HEK293T (cell line): Measurements from ENCODE around the gene PLA2G6.

Experiments used
- CTCF ChIA-PET: fragments of 350-600 bp; formaldehyde crosslinking; extraction: SDS; loops from one replicate; lab custom pipeline; 2021; ENCODE audit warnings: antibody characterized with exemption, inconsistent platforms; lab: Yijun Ruan, JAX
- POLR2A ChIA-PET: fragments of 350-600 bp; formaldehyde crosslinking; extraction: SDS; loops from one replicate; lab custom pipeline; 2020; ENCODE audit warnings: antibody characterized with exemption, inconsistent platforms; lab: Yijun Ruan, JAX
- DNase-seq: peaks from one replicate; pipeline ENCODE4 v3.0.0; 2012; ENCODE audit warnings: mixed read lengths; ENCODE audit errors: extremely low spot score
- ARNT ChIP-seq: fragments of 450-650 bp; IDR thresholded peaks from 2 replicates; pipeline ENCODE4 v1.6.1; 2017; ENCODE audit warnings: mild to moderate bottlenecking
- BHLHE40 ChIP-seq: fragments of 450-650 bp; IDR thresholded peaks from 2 replicates; pipeline ENCODE4 v1.6.1; 2016; ENCODE audit warnings: mild to moderate bottlenecking, moderate library complexity, borderline replicate concordance
- CTBP1 ChIP-seq: fragments of 450-650 bp; IDR thresholded peaks from 2 replicates; pipeline ENCODE4 v1.6.1; 2016; ENCODE audit warnings: borderline replicate concordance
- ELF4 ChIP-seq: fragments of 450-650 bp; IDR thresholded peaks from 2 replicates; pipeline ENCODE4 v1.6.1; 2017; ENCODE audit warnings: antibody characterized with exemption
- FOXA1 ChIP-seq: fragments of 450-650 bp; IDR thresholded peaks from 2 replicates; pipeline ENCODE4 v1.6.1; 2016; ENCODE audit warnings: mild to moderate bottlenecking
- FOXK2 ChIP-seq: fragments of 450-650 bp; IDR thresholded peaks from 2 replicates; pipeline ENCODE4 v1.6.1; 2016; ENCODE audit warnings: mild to moderate bottlenecking
- FOXM1 ChIP-seq: fragments of 450-650 bp; IDR thresholded peaks from 2 replicates; pipeline ENCODE4 v1.6.1; 2017; ENCODE audit warnings: mild to moderate bottlenecking, borderline replicate concordance
- HDGF ChIP-seq: fragments of 450-650 bp; IDR thresholded peaks from 2 replicates; pipeline ENCODE4 v1.6.1; 2017; ENCODE audit warnings: antibody characterized with exemption, borderline replicate concordance
- L3MBTL2 ChIP-seq: fragments of 450-650 bp; conservative IDR thresholded peaks from 2 replicates; pipeline ENCODE4 v1.6.1; 2016; ENCODE audit warnings: mild to moderate bottlenecking
- LEF1 ChIP-seq: fragments of 450-650 bp; IDR thresholded peaks from 2 replicates; pipeline ENCODE4 v1.6.1; 2017; ENCODE audit warnings: mild to moderate bottlenecking, borderline replicate concordance
- NFRKB ChIP-seq: fragments of 450-650 bp; IDR thresholded peaks from 2 replicates; pipeline ENCODE4 v1.6.1; 2016; ENCODE audit warnings: mild to moderate bottlenecking, moderate library complexity
- PKNOX1 ChIP-seq: fragments of 450-650 bp; IDR thresholded peaks from 2 replicates; pipeline ENCODE4 v1.6.1; 2016
- SP1 ChIP-seq: fragments of 450-650 bp; IDR thresholded peaks from 2 replicates; pipeline ENCODE4 v1.6.1; 2017
- SUZ12 ChIP-seq: fragments of 450-650 bp; IDR thresholded peaks from 2 replicates; pipeline ENCODE4 v1.6.1; 2016; ENCODE audit warnings: mild to moderate bottlenecking
- TARDBP ChIP-seq: fragments of 450-650 bp; IDR thresholded peaks from 2 replicates; pipeline ENCODE4 v1.6.1; 2016
- ZNF384 ChIP-seq: fragments of 450-650 bp; IDR thresholded peaks from 2 replicates; pipeline ENCODE4 v1.6.1; 2016

Gene PLA2G6

GRCh38 chr22:38073150-38074130 is 108.2 kb downstream of the PLA2G6 start:
- TF ChIP-seq L3MBTL2 (no peak), NFRKB (no peak), TARDBP (no peak), FOXK2 (no peak), ZNF384 (no peak), CTBP1 (no peak), SP1 (no peak), FOXA1 (no peak), PKNOX1 (no peak), FOXM1 (no peak), HDGF (no peak), SUZ12 (no peak), BHLHE40 (no peak), ARNT (no peak)
- ChIA-PET POLR2A (no interaction called here), CTCF (no interaction called here)
- no peak for DNase-seq

DNA sequence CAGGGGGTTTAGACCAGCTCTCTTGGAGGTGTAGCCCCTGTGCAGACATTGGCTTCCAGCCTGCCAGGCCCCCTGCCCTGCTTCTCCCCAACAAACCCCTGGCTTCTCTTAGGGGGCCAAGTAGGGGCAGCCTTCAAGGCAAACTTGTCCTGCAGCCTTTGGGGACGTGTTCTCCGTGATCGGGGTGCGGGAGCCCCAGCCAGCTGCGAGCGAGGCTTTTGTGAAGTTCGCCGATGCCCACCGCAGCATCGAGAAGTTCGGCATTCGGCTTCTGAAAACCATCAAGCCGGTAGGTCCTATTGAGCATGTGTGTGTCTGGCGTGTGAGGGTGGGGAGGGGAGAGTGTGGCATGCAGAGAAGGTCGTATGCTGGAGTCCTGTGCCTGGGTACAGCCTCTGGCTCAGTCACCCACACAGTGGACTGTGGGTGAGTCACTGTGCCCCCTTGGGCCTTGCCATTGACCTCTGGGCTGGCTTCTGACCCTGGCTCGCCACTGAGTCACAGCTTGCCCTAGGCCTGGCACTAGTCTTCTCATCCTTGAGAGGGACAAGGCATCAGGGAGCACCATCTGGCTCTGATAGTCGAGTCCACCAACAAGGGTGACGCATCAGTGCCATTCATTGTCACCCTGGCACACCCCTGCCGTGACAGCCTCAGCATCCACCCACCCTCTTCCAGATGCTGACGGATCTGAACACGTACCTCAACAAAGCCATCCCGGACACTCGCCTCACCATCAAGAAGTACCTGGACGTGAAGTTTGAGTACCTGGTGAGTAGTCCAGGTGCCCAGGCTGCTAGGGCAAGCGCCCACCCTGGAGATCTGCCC is 109.1 kb downstream of the PLA2G6 start:
- DNase-seq, result no peak
- ChIA-PET CTCF (no interaction called here), POLR2A (interaction anchor here (1.4 kb wide), 1 partner anchor 15 kb away, joined by 5 read pairs; the partner anchor contains the start of gene PICK1)
- TF ChIP-seq ZNF384 (no peak), HDGF (no peak), ARNT (no peak), BHLHE40 (no peak), FOXA1 (no peak), TARDBP (no peak), ELF4 (no peak), FOXM1 (no peak), NFRKB (no peak), PKNOX1 (no peak), SP1 (no peak)

- no peak for TF ChIP-seq L3MBTL2
- TF ChIP-seq TARDBP, result no peak
- TF ChIP-seq PKNOX1, result no peak
- no peak for TF ChIP-seq FOXM1
- TF ChIP-seq LEF1, result no peak
- TF ChIP-seq ZNF384, result no peak
- TF ChIP-seq BHLHE40, result no peak
- no peak for TF ChIP-seq FOXK2
- TF ChIP-seq ELF4, result no peak
- no peak for TF ChIP-seq SP1
- no peak for TF ChIP-seq HDGF
- no peak for TF ChIP-seq FOXA1
- TF ChIP-seq SUZ12, result no peak
- ChIA-PET POLR2A (interaction anchor here (1.4 kb wide), 1 partner anchor 14 kb away, joined by 5 read pairs; the partner anchor contains the start of gene PICK1), CTCF (no interaction called here)
- no peak for DNase-seq
Measured at GRCh38 chr22:38071421-38072321, 110.0 kb downstream of the PLA2G6 start.

DNA sequence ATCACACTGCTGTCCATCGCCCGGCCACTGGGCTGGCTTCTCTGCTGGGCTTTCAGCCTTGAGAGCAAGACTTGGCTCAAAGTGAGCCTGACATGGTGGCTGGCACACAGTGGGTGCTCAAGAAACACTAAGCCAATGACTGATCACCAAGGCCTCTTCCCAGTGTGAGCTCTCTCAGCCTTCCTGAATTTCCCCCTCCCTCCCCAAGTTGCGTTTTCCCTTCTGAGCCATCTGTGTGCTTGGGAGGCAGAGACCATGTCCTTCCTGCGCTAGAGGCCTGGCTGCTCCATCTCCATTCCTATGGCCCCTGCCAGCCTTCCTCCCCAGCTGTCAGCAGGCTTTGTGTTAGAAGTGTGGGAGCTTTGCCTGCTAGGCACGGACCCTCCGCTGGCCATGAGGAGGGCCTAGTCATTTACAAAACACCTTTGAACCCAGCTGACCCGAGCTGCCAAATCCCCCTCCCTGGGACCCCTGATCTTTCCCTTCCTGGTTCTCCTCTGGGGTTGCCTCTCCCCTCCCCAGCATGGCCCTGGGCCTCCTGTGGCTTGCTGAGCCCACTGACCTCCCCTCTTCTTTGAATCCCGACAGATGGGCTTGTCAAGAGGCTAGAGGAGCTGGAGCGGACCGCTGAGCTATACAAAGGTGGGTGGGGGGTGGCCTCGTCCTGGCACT is 111.2 kb downstream of the PLA2G6 start:
- DNase-seq, result no peak
- TF ChIP-seq HDGF (no peak), FOXA1 (no peak), LEF1 (no peak), NFRKB (no peak), ELF4 (no peak), PKNOX1 (no peak), ARNT (no peak), SUZ12 (no peak)
- ChIA-PET POLR2A (interaction anchor here (1.1 kb wide), 1 partner anchor 28 kb away, joined by 3 read pairs; no protein-coding TSS in a partner anchor), CTCF (interaction anchor here (1.2 kb wide), 1 partner anchor 133 kb away, joined by 3 read pairs; no protein-coding TSS in a partner anchor)
